ENCODE results near the gene PKP4.
"Not testable (repeated sequence)": the region's sequence is repeated elsewhere in the genome, so short reads cannot be mapped to it uniquely, and the experiment has no call there.

- not testable (repeated sequence) for TF ChIP-seq CTCF (conservative IDR thresholded peaks at IDR 0.05 in 1 of 2, IDR thresholded peaks at IDR 0.05 in 1 of 2; ENCODE audit: low read depth in 1 of 2, low read length in 2 of 2); EZH2 (IDR thresholded peaks at IDR 0.05; ENCODE audit: low read length, missing control alignments)
These were observed 16.5 kb downstream of the PKP4 start for GRCh38 chr2:158473300-158473699.
